NCI-H1694 (cell line): ENCODE results near the gene PRR16.
"Not testable (repeated sequence)": the region's sequence is repeated elsewhere in the genome, so short reads cannot be mapped to it uniquely, and the experiment has no call there.

Experiments
- DNase-seq: peaks from one replicate; lab custom pipeline; 2025; lab: John Stamatoyannopoulos, UW

Gene PRR16

GRCh38 chr5:120463991-120464626, at the start of gene PRR16:
TSS of gene PRR16 (plus strand) at chr5:120464300.
- DNase-seq, result no peak

- DNase-seq, result no peak
These were observed 48.1 kb upstream of the PRR16 start for GRCh38 chr5:120415985-120416384.

GRCh38 chr5:120419127-120419526, 45.0 kb upstream of the PRR16 start:
- no peak for DNase-seq

- not testable (repeated sequence) for DNase-seq
These were observed 37.3 kb upstream of the PRR16 start for GRCh38 chr5:120426633-120427275.

- no peak for DNase-seq
These were observed 33.5 kb upstream of the PRR16 start for GRCh38 chr5:120430572-120430971.

GRCh38 chr5:120432861-120433260, 31.2 kb upstream of the PRR16 start:
- DNase-seq, result no peak

GRCh38 chr5:120435129-120435528, 29.0 kb upstream of the PRR16 start:
- DNase-seq, result no peak

- DNase-seq, result no peak
These were observed 27.1 kb upstream of the PRR16 start for GRCh38 chr5:120436996-120437395.

GRCh38 chr5:120442694-120443093, 21.4 kb upstream of the PRR16 start:
- DNase-seq, result no peak

GRCh38 chr5:120443607-120444006, 20.5 kb upstream of the PRR16 start:
- no peak for DNase-seq

- no peak for DNase-seq
These were observed 18.0 kb upstream of the PRR16 start for GRCh38 chr5:120446068-120446492.

- DNase-seq, result no peak
These were observed 17.2 kb upstream of the PRR16 start for GRCh38 chr5:120446901-120447300.

GRCh38 chr5:120447706-120448239, 16.3 kb upstream of the PRR16 start:
- no peak for DNase-seq

- no peak for DNase-seq
These were observed 14.6 kb upstream of the PRR16 start for GRCh38 chr5:120449501-120449900.

- no peak for DNase-seq
These were observed 13.2 kb upstream of the PRR16 start for GRCh38 chr5:120450910-120451309.

- no peak for DNase-seq
These were observed 12.7 kb upstream of the PRR16 start for GRCh38 chr5:120451445-120451844.

- DNase-seq, result no peak
These were observed 11.6 kb upstream of the PRR16 start for GRCh38 chr5:120452471-120452870.

GRCh38 chr5:120454094-120454798, 9.9 kb upstream of the PRR16 start:
- DNase-seq, result no peak

- DNase-seq, result no peak
These were observed 8.1 kb upstream of the PRR16 start for GRCh38 chr5:120456006-120456405.

GRCh38 chr5:120457839-120458507, 6.1 kb upstream of the PRR16 start:
- DNase-seq, result no peak

GRCh38 chr5:120458508-120458847, 5.6 kb upstream of the PRR16 start:
- DNase-seq, result not testable (repeated sequence)

GRCh38 chr5:120461251-120461650, 2.8 kb upstream of the PRR16 start:
- DNase-seq, result no peak
